Calu3 (cell line): ENCODE results near the gene SNRNP25. TPM values are rescaled to one million over a fixed set of nuclear protein-coding genes. Genes with fewer than 3 reads are reported as not detected.

Experiments used
- BruUV-seq: library from RNA; stranded (reverse); fragments of 400-500 nt; replicated peaks from 2 replicates; lab custom pipeline; 2021; lab: Mats Ljungman, UMichigan
- CTCF ChIA-PET: fragments of 300-600 bp; sonication (Branson Sonifier 250); formaldehyde crosslinking; loops from one replicate; lab custom pipeline; 2022; ENCODE audit warnings: antibody characterized with exemption; lab: Charles Lee
- DNase-seq: peaks from one replicate; pipeline ENCODE4 v3.0.0; 2022
- H3K27ac Mint-ChIP-seq: one replicate; pipeline ENCODE4 v1.8.0; 2022; ENCODE audit warnings: mixed read lengths; ENCODE audit not compliant: unreplicated experiment
- H3K27me3 Mint-ChIP-seq: one replicate; pipeline ENCODE4 v1.8.0; 2022; ENCODE audit warnings: mixed read lengths; ENCODE audit not compliant: unreplicated experiment
- H3K36me3 Mint-ChIP-seq: one replicate; pipeline ENCODE4 v1.8.0; 2022; ENCODE audit warnings: mild to moderate bottlenecking, moderate library complexity, mixed read lengths; ENCODE audit not compliant: insufficient read depth, unreplicated experiment
- H3K4me1 Mint-ChIP-seq: one replicate; pipeline ENCODE4 v1.8.0; 2022; ENCODE audit warnings: mild to moderate bottlenecking, low read depth, mixed read lengths; ENCODE audit not compliant: unreplicated experiment
- H3K4me3 Mint-ChIP-seq: one replicate; pipeline ENCODE4 v1.8.0; 2022; ENCODE audit warnings: mild to moderate bottlenecking, low read depth, moderate library complexity, mixed read lengths; ENCODE audit not compliant: unreplicated experiment
- H3K9me3 Mint-ChIP-seq: one replicate; pipeline ENCODE4 v1.8.0; 2022; ENCODE audit warnings: low read depth, mixed read lengths; ENCODE audit not compliant: unreplicated experiment
- intact Hi-C: fragments of 100-400 bp; cut with micrococcal nuclease; formaldehyde crosslinking; loops from one replicate; pipeline ENCODE4 v1.10.0; 2022; ENCODE audit not compliant: unreplicated experiment
- total RNA-seq: library from RNA; stranded (reverse); gene quantifications from 2 replicates; pipeline ENCODE4 v1.2.3, GENCODE V29; 2022
- TF ChIP-seq, protein P1 (sequence below): fragments of 200-600 bp; IDR thresholded peaks from one replicate; pipeline ENCODE4 v1.8.0; 2022; ENCODE audit warnings: antibody characterized with exemption; ENCODE audit not compliant: unreplicated experiment

SNRNP25 gene
- total RNA-seq, 1 experiment from 2014 or later = 38.7 TPM

DNA sequence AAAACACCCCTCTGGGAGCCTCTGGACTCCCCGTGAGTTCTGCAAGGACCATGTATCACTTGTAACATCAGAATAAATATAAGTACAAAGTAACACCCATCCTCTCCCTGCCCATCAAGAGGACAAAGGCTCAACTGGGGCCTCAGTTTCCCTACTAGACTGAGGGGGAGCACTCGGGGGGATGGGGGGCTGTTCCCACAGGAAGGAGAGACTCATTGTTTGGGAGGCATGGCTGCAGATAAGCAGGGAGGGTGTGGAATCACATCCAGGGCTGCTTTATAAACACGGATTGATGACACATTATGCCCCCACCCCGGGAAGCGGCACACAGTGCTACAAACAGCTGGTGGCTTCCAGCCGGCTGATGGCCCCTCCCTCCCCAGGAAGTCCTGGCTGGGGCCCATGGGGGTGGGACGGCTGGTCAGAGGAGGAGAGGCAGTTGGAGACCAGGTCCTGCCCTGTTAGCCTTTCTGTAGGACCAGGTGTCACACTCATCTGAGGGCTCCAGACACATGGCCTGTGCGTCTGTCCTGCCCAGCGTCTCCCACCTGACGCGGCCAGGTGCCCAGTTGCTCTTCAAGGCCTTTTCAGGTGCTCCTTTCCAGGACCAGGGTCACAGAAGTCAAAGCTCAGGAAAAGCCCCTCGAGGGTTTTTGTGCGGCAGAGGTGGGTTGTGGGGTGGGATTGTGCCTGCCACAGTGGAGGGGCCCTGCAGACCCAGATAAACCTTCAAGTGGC is 23.1 kb downstream of the SNRNP25 start:
- BruUV-seq = TSS peak; percentile 33
- peaks cover 33% of the 10 kb centered on the region for H3K4me1 Mint-ChIP-seq
- H3K9me3 Mint-ChIP-seq = no peaks in the 10 kb centered on the region
- peaks cover 75% of the 10 kb centered on the region for H3K36me3 Mint-ChIP-seq
- H3K4me3 Mint-ChIP-seq = peak overlapping the region; percentile 80
- TF ChIP-seq, protein P1, sequence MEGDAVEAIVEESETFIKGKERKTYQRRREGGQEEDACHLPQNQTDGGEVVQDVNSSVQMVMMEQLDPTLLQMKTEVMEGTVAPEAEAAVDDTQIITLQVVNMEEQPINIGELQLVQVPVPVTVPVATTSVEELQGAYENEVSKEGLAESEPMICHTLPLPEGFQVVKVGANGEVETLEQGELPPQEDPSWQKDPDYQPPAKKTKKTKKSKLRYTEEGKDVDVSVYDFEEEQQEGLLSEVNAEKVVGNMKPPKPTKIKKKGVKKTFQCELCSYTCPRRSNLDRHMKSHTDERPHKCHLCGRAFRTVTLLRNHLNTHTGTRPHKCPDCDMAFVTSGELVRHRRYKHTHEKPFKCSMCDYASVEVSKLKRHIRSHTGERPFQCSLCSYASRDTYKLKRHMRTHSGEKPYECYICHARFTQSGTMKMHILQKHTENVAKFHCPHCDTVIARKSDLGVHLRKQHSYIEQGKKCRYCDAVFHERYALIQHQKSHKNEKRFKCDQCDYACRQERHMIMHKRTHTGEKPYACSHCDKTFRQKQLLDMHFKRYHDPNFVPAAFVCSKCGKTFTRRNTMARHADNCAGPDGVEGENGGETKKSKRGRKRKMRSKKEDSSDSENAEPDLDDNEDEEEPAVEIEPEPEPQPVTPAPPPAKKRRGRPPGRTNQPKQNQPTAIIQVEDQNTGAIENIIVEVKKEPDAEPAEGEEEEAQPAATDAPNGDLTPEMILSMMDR = no peak
- intact Hi-C loops = no loop called here
- peak; percentile 59 for DNase-seq
- no peaks in the 10 kb centered on the region for H3K27me3 Mint-ChIP-seq
- CTCF ChIA-PET = interaction anchor here (0.9 to 1.4 kb wide), 6 partner anchors 8 to 276 kb away, joined by 3 to 7 read pairs (median 4); partner anchors contain the start of genes AXIN1 and LUC7L
- peak overlapping the region; percentile 24 for H3K27ac Mint-ChIP-seq

DNA sequence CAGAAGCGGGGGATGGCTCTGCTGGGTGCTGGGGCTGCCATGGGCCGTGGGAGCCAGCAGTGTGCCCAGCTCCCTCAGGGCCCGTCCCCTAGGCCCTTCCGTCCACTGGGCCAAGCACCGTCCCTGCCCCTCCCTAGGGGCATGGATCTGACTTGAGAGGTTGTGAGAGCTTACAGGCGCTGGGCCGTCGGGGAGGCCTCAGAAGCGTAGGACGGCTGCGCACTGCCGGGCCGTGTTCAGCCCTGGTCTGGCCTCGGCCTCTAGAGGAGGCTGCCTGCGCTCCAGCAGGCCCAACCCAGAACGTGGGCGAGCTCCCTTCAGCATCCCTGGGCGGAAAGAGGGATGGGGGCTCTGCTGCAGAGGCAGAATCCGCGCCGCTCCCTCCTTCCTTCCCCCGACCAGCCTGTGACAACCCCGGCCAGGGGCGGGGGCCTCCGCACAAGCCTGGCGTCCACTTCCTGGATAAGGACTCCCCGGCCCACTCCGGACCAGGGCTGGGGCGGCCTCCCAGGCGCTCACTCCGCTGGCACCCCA is 23.7 kb downstream of the SNRNP25 start:
- CTCF ChIA-PET = interaction anchor here (0.9 to 1.4 kb wide), 6 partner anchors 8 to 275 kb away, joined by 3 to 7 read pairs (median 4); partner anchors contain the start of genes AXIN1 and LUC7L
- H3K4me3 Mint-ChIP-seq = peak overlapping the region; percentile 80
- peaks cover 33% of the 10 kb centered on the region for H3K4me1 Mint-ChIP-seq
- BruUV-seq = no TSS peak
- no peaks in the 10 kb centered on the region for H3K9me3 Mint-ChIP-seq
- peak; percentile 53 for DNase-seq
- TF ChIP-seq, protein P1 = no peak
- peaks cover 73% of the 10 kb centered on the region for H3K36me3 Mint-ChIP-seq
- intact Hi-C loops = no loop called here
- no peaks in the 10 kb centered on the region for H3K27me3 Mint-ChIP-seq
- peak overlapping the region; percentile 24 for H3K27ac Mint-ChIP-seq

DNA sequence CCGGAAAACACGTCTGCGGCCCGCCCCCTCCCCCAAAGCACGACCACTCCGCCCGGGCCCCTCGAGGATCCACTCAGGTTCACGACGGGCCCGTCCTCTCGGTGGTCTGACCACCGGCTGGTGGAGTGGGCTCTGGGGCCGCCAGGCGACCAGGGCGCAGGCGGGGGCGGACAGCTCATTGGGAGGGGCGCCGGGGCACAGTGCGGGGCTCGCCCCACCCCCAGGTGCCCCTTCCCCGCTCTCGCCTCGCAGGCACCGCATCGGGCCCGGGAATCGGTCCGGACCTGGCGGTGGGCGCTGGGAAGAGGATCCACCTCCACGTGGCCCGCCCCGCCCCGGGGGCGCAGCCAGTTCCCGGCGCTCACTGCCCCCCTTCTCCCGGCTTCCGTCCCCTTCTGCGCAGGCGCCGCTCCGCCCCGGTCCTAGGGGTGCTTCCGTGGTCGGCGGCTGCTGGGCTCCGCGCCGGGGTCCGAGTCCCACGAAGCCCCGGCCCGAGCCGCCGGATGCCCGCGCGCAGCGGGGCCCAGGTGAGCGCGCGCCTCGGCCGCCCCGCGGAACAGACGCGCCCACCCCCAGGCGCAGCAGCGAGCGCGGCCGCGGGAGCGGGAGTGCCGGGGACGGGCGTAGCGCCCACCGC is 24.3 kb downstream of the SNRNP25 start, which contains the start of gene MPG:
Gene MPG, plus strand, starts transcription at position 419 of the 637 bp plus-strand sequence. Its CDS starts 85 bp downstream, at position 504.
- DNase-seq = peak; percentile 92
- CTCF ChIA-PET = interaction anchor here (0.9 to 1.8 kb wide), 6 partner anchors 9 to 275 kb away, joined by 3 to 7 read pairs (median 5); partner anchors contain the start of genes AXIN1 and LUC7L
- Mint-ChIP-seq H3K27ac (peak within 1 kb of the TSS; percentile 79), H3K27me3 (no peaks in the 10 kb centered on the region), H3K36me3 (peaks cover 75% of the 10 kb centered on the region), H3K4me1 (peaks cover 29% of the 10 kb centered on the region), H3K9me3 (no peaks in the 10 kb centered on the region), H3K4me3 (peak within 1 kb of the TSS; percentile 80)
- intact Hi-C loops = no loop called here
- BruUV-seq = no TSS peak
- TF ChIP-seq, protein P1 = no peak

DNA sequence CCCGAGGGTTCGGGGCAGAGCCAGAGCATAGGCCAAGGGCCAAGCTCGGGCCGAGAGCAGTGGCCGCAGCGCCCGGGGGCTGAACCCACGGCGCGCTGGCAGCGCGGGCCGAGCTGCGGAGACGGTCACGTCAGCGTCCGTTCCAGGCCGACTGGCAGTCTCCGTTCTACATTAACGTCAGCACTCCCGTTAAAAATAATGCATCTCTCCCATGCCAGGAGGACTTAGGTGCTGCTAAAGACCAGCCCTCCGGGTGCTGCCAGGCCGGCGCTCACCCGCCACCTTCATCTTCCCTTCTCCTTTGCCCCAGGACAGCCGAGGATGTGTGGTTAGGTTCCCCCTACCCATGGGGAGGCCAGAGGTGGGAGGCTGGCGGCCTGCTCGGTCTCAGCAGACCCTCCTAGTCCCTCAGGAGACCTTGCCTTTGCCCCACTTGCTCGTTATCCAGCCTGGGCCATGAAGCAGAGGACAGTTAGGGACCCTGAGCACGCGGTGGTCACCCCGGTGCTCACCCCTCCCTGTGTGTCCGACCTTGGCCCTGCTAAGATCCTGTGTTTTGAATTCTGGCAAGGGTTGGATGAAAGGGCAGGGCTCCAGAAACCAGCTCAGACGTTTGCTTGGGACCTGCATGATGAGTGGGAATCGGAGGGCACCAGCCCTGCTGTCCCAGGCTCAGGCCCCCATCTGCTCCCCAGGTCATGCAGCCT is 25.0 kb downstream of the SNRNP25 start:
- Mint-ChIP-seq H3K4me1 (peaks cover 29% of the 10 kb centered on the region), H3K27ac (peak overlapping the region; percentile 79), H3K36me3 (peaks cover 74% of the 10 kb centered on the region), H3K27me3 (no peaks in the 10 kb centered on the region), H3K4me3 (peak overlapping the region; percentile 80), H3K9me3 (no peaks in the 10 kb centered on the region)
- TSS peak; percentile 37 for BruUV-seq
- TF ChIP-seq, protein P1 = no peak
- intact Hi-C loops = no loop called here
- DNase-seq = no peak
- CTCF ChIA-PET = interaction anchor here (0.6 to 1.8 kb wide), 2 partner anchors 13 to 18 kb away, joined by 3 to 5 read pairs; no protein-coding TSS in a partner anchor
